GM12878 (cell line): ENCODE measurements around the gene ARMS2. TPM values are rescaled to one million over a fixed set of nuclear protein-coding genes. Genes with fewer than 3 reads are reported as not detected.

ENCODE experiments used
- ATAC-seq: fragments of 200-7000 bp; cut with Tn5 transposase; 3 replicates; pipeline ENCODE4 v1.9.1; 2020; ENCODE audit warnings: mild to moderate bottlenecking, moderate library complexity
- BruUV-seq: library from RNA; stranded (reverse); fragments of 400-500 nt; replicated peaks from 2 replicates; lab custom pipeline; 2021; lab: Mats Ljungman, UMichigan
- CTCF ChIA-PET: fragments of 300-600 bp; sonication (Branson Sonifier 250); formaldehyde crosslinking; extraction: SDS; loops from one replicate; lab custom pipeline; 2021; ENCODE audit warnings: inconsistent platforms; lab: Yijun Ruan, JAX
- POLR2A ChIA-PET: fragments of 350-600 bp; formaldehyde crosslinking; extraction: SDS; loops from one replicate; lab custom pipeline; 2021; ENCODE audit warnings: inconsistent platforms; lab: Charles Lee
- RAD21 ChIA-PET: fragments of 300-600 bp; sonication (Branson Sonifier 250); formaldehyde crosslinking; loops from one replicate; lab custom pipeline; 2023; ENCODE audit warnings: antibody characterized with exemption; ENCODE audit not compliant: unreplicated experiment; lab: Charles Lee
- SMC1A ChIA-PET: fragments of 300-600 bp; sonication (Branson Sonifier 250); formaldehyde crosslinking; loops from one replicate; lab custom pipeline; 2023; ENCODE audit not compliant: unreplicated experiment, uncharacterized antibody; lab: Charles Lee
- DNase-seq: peaks from one replicate; pipeline ENCODE4 v3.0.0-alpha.2; 2011; ENCODE audit warnings: low read depth, low spot score
- FAIRE-seq: peaks from 3 replicates; lab custom pipeline; 2011; peaks lifted over from hg19 to GRCh38; lab: Jason Lieb, UNC
- H2AFZ ChIP-seq: 2 replicates; pipeline ENCODE4 v1.6.0; 2011; ENCODE audit warnings: low read depth, low read length, control low read depth; ENCODE audit not compliant: control insufficient read depth
- H3K27ac ChIP-seq: 2 replicates; pipeline ENCODE4 v1.5.1; 2011; ENCODE audit warnings: control low read depth; ENCODE audit not compliant: control insufficient read depth, insufficient read depth
- H3K27me3 ChIP-seq, 2 experiments: replicated peaks in 1 of 2; 2 replicates each; pipeline versions ENCODE4 v1.6.0 to v1.6.1; 2011; ENCODE audit warnings: low read length in 1 of 2; ENCODE audit not compliant: control insufficient read depth in 2 of 2, insufficient read depth in 2 of 2
- H3K36me3 ChIP-seq, 2 experiments: 2 replicates each; pipeline ENCODE4 v1.5.1; 2011; ENCODE audit warnings: low read length in 1 of 2; ENCODE audit not compliant: control insufficient read depth in 2 of 2, insufficient read depth in 2 of 2
- H3K4me1 ChIP-seq: 2 replicates; pipeline ENCODE4 v1.6.1; 2011; ENCODE audit warnings: mild to moderate bottlenecking, low read length, moderate library complexity, mixed read lengths; ENCODE audit not compliant: control insufficient read depth, insufficient read depth
- H3K4me2 ChIP-seq: 2 replicates; pipeline ENCODE4 v1.6.0; 2011; ENCODE audit warnings: control low read depth; ENCODE audit not compliant: control insufficient read depth, insufficient read depth
- H3K4me3 ChIP-seq: fragments of 200-600 bp; sonication (generic); 2 replicates; pipeline ENCODE4 v1.5.1; 2016
- H3K79me2 ChIP-seq: 2 replicates; pipeline ENCODE4 v1.6.0; 2011; ENCODE audit warnings: low read length; ENCODE audit not compliant: control insufficient read depth, insufficient read depth
- H3K9ac ChIP-seq: 2 replicates; pipeline ENCODE4 v1.8.0; 2011; ENCODE audit warnings: low read length, control low read depth, mixed read lengths; ENCODE audit not compliant: control insufficient read depth, insufficient read depth
- H3K9me3 ChIP-seq: replicated peaks from 3 replicates; pipeline ENCODE4 v1.5.1; 2011; ENCODE audit warnings: mild to moderate bottlenecking, low read length; ENCODE audit not compliant: control insufficient read depth, insufficient read depth
- H4K20me1 ChIP-seq: 2 replicates; pipeline ENCODE4 v1.6.0; 2011; ENCODE audit not compliant: control insufficient read depth, insufficient read depth
- BACH1 ChIP-seq: fragments of 450-650 bp; IDR thresholded peaks from 2 replicates; pipeline ENCODE4 v1.6.1; 2017; ENCODE audit warnings: mild to moderate bottlenecking, borderline replicate concordance
- SMAD5 ChIP-seq: IDR thresholded peaks from 2 replicates; pipeline ENCODE4 v1.6.1; 2016; ENCODE audit warnings: antibody characterized with exemption, low read depth
- WGBS: methylation state at CpG from one replicate; pipeline ENCODE4 v1.1.6; 2016; ENCODE audit warnings: low lambda C conversion rate; ENCODE audit not compliant: insufficient replicate concordance, insufficient coverage; ENCODE audit errors: missing lambda C conversion rate; 5-methylcytosine and 5-hydroxymethylcytosine counted together
- in situ Hi-C: fragments of 300-500 bp; cut with MboI; formaldehyde crosslinking; loops from 9 replicates; pipeline ENCODE4 v1.14.3; 2018; ENCODE audit warnings: mixed read lengths
- intact Hi-C: fragments of 100-400 bp; cut with micrococcal nuclease; formaldehyde crosslinking; loops from one replicate; pipeline ENCODE4 v1.14.2; 2022; ENCODE audit not compliant: unreplicated experiment
- polyA plus RNA-seq, 11 experiments: library from polyadenylated mRNA; depleted of rRNA in 4 of 11; unstranded in 6 of 11; stranded (reverse) in 5 of 11; fragments of >200 nt; fragmentation: Nextera tagmentation in 4 of 11; fragmentation: Illumina TruSeq in 1 of 11; extraction: Ambion mirVana in 4 of 11; extraction: Trizol in 1 of 11; gene quantifications; 1 replicate in 1 of 11; 2 replicates in 10 of 11; pipeline versions ENCODE4 v1.2.1 to v1.2.3, GENCODE V29; 2011 to 2016; ENCODE audit warnings: inconsistent platforms in 2 of 11, missing spikeins in 2 of 11, low read depth in 1 of 11
- total RNA-seq, 4 experiments: library from RNA; depleted of rRNA in 3 of 4; stranded (reverse); fragments of >200 nt in 3 of 4; fragmentation: Illumina TruSeq in 1 of 4; extraction: Trizol in 1 of 4; gene quantifications; 2 replicates each; pipeline versions ENCODE4 v1.2.1 to v1.2.3, GENCODE V29; 2013 to 2021
- TF ChIP-seq, protein P1 (sequence below): IDR thresholded peaks from 2 replicates; pipeline ENCODE4 v1.6.1; 2012; ENCODE audit warnings: low read depth, low read length, improper control_type of control experiment
- TF ChIP-seq, protein P2 (sequence below): fragments of 450-650 bp; IDR thresholded peaks from 2 replicates; pipeline ENCODE4 v1.6.1; 2016; ENCODE audit warnings: mild to moderate bottlenecking, moderate library complexity, borderline replicate concordance

Gene ARMS2
- total and polyA plus RNA-seq, 10 of the 15 experiments (the other 5 are each of a cell fraction or from before 2014, with no cell fraction given): not detected

DNA sequence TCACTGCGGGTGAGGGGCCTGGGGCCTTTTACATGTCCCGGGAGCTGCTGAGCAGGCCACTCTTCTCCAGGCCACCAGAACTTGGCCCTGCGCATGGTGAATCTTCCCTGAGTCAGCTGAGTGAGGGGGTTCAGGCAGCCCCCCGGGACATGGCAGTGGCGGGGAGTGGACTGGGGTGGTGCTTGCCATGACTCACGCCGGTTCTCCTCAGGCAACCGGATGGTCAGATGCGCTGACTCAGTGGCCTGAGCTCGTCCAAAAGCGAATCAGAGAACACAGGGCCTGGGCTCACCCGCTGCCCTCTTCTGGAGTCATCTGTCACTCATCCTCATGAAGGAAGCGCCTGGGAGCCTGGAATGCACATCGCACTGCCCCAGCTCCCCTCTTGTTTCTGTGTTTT, 40.4 kb downstream of the ARMS2 start:
- no peaks in the 10 kb centered on the region for H3K9me3 ChIP-seq
- DNase-seq (no peak), ATAC-seq (no peak), FAIRE-seq (no peak)
- BruUV-seq: no TSS peak
- no peaks in the 10 kb centered on the region for H4K20me1 ChIP-seq
- no peak overlapping the region for H3K27ac ChIP-seq
- ChIA-PET CTCF (interaction anchor here (0.6 kb wide), 2 partner anchors 17 to 56 kb away, joined by 3 read pairs; no protein-coding TSS in a partner anchor), SMC1A (interaction anchor here (0.6 kb wide), 1 partner anchor 42 kb away, joined by 3 read pairs; no protein-coding TSS in a partner anchor), RAD21 (no interaction called here), POLR2A (no interaction called here)
- TF ChIP-seq BACH1: no peak
- TF ChIP-seq, protein P1, sequence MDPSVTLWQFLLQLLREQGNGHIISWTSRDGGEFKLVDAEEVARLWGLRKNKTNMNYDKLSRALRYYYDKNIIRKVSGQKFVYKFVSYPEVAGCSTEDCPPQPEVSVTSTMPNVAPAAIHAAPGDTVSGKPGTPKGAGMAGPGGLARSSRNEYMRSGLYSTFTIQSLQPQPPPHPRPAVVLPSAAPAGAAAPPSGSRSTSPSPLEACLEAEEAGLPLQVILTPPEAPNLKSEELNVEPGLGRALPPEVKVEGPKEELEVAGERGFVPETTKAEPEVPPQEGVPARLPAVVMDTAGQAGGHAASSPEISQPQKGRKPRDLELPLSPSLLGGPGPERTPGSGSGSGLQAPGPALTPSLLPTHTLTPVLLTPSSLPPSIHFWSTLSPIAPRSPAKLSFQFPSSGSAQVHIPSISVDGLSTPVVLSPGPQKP: no peak
- H3K27me3 ChIP-seq: peaks cover 0 to 5% of the 10 kb centered on the region in 2 experiments
- H3K79me2 ChIP-seq: no peaks in the 10 kb centered on the region
- no peak overlapping the region for H3K4me3 ChIP-seq
- H3K36me3 ChIP-seq: no peaks in the 10 kb centered on the region
- H3K4me2 ChIP-seq: no peak overlapping the region
- no peak overlapping the region for H2AFZ ChIP-seq
- intact Hi-C loops: no loop called here
- H3K4me1 ChIP-seq: no peaks in the 10 kb centered on the region
- 30% methylated on average over 14 of the region's 14 CpGs for WGBS
- in situ Hi-C loops: no loop called here
- no peak overlapping the region for H3K9ac ChIP-seq

DNA sequence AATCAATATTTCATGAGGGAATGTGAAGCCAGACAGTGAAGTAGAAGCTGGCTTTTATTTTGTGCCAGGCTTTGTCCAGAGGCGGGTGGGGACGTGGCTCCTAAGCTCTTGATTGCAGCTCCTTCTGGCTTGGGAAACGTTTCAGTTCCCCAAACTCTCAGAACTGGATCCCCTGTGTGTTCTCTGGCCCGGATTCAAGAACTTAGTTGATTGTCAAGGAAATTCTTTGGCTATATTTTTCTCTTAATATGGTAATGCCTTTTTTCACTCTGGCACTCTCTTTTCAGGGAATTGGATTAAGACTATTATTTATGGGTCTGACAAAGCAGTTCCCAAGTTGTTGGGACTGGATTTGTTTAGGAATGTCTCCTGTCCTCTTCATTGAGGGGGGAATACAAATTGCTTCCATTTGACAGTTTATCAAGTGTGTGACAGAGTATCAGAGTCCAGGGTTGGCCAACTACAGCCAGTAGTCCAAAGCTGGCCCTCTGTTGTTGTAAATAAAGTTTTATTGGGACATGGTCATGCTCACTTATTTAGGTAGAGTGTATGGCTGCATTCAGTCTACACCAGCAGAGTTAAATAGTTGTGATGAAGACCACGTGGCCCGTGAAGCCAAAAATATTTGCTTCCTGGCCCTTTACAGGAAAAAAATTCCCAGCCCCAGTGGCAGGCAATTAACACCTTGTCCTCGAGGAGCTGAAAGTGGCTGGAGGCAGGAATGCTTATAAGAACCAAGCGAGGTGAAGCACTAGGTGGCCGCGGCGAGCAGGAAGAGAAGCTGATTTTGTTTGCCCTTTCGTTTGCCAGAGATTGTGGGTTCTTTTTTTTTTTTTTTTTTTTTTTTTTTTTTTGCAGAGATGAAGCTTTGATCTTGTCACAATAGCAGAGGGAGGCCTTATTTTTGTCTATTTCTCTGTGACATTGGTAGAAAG, 41.2 kb downstream of the ARMS2 start:
- H3K9me3 ChIP-seq: no peaks in the 10 kb centered on the region
- ATAC-seq: no peak
- H3K27ac ChIP-seq: no peak overlapping the region
- in situ Hi-C loops (no loop called here), intact Hi-C loops (no loop called here)
- 24% methylated on average over 12 of the region's 12 CpGs for WGBS
- TF ChIP-seq SMAD5: no peak
- TF ChIP-seq, protein P2, sequence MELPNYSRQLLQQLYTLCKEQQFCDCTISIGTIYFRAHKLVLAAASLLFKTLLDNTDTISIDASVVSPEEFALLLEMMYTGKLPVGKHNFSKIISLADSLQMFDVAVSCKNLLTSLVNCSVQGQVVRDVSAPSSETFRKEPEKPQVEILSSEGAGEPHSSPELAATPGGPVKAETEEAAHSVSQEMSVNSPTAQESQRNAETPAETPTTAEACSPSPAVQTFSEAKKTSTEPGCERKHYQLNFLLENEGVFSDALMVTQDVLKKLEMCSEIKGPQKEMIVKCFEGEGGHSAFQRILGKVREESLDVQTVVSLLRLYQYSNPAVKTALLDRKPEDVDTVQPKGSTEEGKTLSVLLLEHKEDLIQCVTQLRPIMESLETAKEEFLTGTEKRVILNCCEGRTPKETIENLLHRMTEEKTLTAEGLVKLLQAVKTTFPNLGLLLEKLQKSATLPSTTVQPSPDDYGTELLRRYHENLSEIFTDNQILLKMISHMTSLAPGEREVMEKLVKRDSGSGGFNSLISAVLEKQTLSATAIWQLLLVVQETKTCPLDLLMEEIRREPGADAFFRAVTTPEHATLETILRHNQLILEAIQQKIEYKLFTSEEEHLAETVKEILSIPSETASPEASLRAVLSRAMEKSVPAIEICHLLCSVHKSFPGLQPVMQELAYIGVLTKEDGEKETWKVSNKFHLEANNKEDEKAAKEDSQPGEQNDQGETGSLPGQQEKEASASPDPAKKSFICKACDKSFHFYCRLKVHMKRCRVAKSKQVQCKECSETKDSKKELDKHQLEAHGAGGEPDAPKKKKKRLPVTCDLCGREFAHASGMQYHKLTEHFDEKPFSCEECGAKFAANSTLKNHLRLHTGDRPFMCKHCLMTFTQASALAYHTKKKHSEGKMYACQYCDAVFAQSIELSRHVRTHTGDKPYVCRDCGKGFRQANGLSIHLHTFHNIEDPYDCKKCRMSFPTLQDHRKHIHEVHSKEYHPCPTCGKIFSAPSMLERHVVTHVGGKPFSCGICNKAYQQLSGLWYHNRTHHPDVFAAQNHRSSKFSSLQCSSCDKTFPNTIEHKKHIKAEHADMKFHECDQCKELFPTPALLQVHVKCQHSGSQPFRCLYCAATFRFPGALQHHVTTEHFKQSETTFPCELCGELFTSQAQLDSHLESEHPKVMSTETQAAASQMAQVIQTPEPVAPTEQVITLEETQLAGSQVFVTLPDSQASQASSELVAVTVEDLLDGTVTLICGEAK: peak; percentile 65
- no peaks in the 10 kb centered on the region for H3K79me2 ChIP-seq
- ChIA-PET CTCF (interaction anchor here (0.6 to 1.8 kb wide), 3 partner anchors 18 to 60 kb away, joined by 3 to 5 read pairs (median 3); no protein-coding TSS in a partner anchor), RAD21 (no interaction called here), POLR2A (no interaction called here), SMC1A (interaction anchor here (0.6 kb wide), 1 partner anchor 42 kb away, joined by 3 read pairs; no protein-coding TSS in a partner anchor)
- no peak for DNase-seq
- no TSS peak for BruUV-seq
- H3K4me3 ChIP-seq: no peak overlapping the region
- peaks cover 0 to 5% of the 10 kb centered on the region in 2 experiments for H3K27me3 ChIP-seq
- FAIRE-seq: no peak
- H3K4me1 ChIP-seq: no peaks in the 10 kb centered on the region
- H3K36me3 ChIP-seq: no peaks in the 10 kb centered on the region
- H3K4me2 ChIP-seq: no peak overlapping the region
- H3K9ac ChIP-seq: no peak overlapping the region
- H2AFZ ChIP-seq: no peak overlapping the region
- no peaks in the 10 kb centered on the region for H4K20me1 ChIP-seq
